NOMO-1 treated with DMSO at 0.1 percent for 48 hours (cell line): Measurements from ENCODE around the gene CLCN2.

Experiments
- DNase-seq: peaks from one replicate; lab custom pipeline; 2025; ENCODE audit not compliant: unreplicated experiment; lab: John Stamatoyannopoulos, UW

Gene CLCN2

GRCh38 chr3:184361532-184361931, at the start of gene CLCN2, which contains the start of gene POLR2H:
CLCN2 (minus strand) TSS chr3:184361605; CDS start chr3:184361479, 126 bp downstream.
POLR2H (plus strand) TSS chr3:184361710; CDS start chr3:184363493, 1,783 bp downstream.
- peak; percentile 43 for DNase-seq

DNA sequence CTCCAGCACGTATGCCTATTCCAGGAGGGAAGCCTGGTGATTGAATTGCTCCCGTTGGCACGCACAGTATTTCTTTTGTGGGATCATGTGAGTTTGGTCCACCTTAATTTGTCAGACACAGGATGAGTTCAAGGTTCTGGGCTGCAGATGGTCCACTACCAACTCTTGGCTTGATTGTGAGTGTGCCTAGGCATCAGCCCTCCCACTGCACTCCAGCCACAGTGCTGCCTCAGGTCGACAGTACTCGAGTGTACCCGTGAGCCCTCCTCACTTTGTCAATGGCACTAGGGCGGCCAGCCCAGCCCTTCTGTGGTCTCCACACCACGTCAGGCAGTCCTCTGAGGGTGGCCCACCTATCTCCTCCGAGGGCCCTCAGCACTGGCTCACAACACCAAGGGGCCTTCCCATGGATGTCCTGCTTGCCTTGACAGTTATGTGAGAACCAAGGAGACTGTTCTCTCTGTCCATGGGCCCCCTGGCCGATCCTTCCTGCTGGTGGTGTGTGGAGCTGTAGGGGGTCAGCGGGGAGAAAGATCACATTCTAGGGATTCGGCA, 48.6 kb upstream of the CLCN2 start:
- no peak for DNase-seq

- no peak for DNase-seq
Observed at GRCh38 chr3:184409331-184409926, 48.0 kb upstream of the CLCN2 start.

GRCh38 chr3:184405075-184406030, 43.9 kb upstream of the CLCN2 start:
- no peak for DNase-seq

DNA sequence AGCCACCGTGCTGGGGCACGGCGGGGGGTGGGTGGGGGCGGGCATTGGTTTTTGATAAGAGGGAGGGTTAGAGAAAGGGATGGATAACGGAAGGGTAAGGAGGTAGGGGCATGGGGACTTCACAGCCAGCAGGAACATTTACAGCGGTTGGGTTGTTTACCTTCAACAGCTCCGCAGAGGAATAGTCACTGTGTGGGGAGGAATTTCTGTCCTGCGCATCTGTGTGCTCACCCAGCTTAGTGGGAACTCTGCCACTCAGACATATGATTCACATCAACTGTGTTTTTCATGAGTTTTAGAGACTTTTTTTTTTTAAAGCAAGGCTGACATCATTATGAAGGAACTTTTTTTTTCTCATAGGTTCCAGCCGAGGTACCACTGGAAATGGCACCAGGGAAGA, 38.0 kb upstream of the CLCN2 start:
- no peak for DNase-seq

- DNase-seq: no peak
Observed at GRCh38 chr3:184395320-184395660, 33.9 kb upstream of the CLCN2 start.

DNA sequence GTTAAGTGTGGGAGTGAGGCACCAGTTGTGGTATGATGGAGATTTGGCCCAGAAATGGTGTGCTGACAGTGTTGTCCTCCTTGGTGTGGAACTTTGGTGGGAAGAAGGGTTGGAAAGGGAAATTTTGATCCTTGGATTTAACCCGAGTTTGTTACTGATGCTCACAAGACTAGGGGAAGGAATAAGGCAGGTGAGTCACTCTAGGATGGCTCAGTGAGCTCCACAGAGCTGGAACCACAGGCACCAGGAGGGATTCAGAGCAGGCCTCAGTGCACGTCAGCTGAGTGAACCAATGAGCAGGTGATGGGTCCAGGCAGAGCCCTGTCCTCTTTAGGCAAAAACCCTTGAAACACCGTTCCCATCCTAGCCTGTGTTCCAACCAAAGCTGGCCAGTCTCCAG, 29.9 kb upstream of the CLCN2 start:
- no peak for DNase-seq

- DNase-seq: no peak
Observed at GRCh38 chr3:184389935-184390528, 28.6 kb upstream of the CLCN2 start.

DNA sequence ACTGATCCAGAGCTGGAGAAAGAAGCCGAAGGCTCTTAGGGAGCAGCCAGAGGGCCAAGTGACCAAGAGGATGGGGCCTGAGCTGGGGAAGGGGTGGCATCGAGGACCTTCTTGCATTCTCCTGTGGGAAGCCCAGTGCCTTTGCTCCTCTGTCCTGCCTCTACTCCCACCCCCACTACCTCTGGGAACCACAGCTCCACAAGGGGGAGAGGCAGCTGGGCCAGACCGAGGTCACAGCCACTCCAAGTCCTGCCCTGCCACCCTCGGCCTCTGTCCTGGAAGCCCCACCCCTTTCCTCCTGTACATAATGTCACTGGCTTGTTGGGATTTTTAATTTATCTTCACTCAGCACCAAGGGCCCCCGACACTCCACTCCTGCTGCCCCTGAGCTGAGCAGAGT, 28.0 kb upstream of the CLCN2 start:
- no peak for DNase-seq

DNA sequence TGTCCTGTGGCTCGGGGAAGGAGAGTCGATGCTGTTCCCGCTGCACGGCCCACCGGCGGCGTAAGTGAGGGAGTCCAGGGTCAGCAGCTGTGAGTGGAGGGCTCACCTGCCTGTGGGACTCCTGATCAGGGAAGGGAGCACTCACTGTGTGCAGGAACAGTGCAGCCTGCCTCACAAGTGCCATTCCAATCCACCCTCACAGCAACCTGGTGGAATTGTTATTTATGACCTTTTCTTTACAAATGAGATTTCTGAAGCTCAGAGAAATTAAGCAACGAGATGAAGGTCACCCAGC, 27.5 kb upstream of the CLCN2 start:
- DNase-seq: no peak

GRCh38 chr3:184388164-184388935, 26.9 kb upstream of the CLCN2 start:
- DNase-seq: no peak

GRCh38 chr3:184387174-184387714, 25.8 kb upstream of the CLCN2 start:
- no peak for DNase-seq

DNA sequence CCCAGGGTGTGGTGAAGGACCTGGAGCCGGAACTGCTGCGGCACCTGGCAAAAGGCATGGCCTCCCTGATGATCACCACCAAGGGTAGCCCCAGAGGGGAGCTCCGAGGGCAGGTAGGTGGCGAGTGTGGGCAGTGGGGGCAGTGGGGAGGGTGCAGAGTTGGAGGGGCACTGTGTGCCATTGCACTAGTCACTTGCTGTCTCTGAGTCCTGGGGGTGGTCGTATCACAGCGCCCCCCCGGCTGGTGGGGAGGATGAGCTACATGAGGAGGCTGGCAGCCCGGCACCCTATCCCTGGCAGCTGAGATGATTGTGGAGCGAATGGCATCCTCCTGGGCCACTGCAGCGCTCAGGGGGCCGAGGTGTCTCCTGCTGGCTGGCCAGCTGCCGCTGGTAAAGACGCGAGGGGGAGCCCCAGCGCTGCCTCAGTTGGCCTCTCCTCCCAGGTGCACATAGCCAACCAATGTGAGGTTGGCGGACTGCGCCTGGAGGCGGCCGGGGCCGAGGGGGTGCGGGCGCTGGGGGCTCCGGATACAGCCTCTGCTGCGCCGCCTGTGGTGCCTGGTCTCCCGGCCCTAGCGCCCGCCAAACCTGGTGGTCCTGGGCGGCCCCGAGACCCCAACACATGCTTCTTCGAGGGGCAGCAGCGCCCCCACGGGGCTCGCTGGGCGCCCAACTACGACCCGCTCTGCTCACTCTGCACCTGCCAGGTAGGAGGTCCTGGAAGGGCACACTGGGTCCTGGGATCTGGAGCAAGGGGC, 24.8 kb upstream of the CLCN2 start:
- no peak for DNase-seq

DNA sequence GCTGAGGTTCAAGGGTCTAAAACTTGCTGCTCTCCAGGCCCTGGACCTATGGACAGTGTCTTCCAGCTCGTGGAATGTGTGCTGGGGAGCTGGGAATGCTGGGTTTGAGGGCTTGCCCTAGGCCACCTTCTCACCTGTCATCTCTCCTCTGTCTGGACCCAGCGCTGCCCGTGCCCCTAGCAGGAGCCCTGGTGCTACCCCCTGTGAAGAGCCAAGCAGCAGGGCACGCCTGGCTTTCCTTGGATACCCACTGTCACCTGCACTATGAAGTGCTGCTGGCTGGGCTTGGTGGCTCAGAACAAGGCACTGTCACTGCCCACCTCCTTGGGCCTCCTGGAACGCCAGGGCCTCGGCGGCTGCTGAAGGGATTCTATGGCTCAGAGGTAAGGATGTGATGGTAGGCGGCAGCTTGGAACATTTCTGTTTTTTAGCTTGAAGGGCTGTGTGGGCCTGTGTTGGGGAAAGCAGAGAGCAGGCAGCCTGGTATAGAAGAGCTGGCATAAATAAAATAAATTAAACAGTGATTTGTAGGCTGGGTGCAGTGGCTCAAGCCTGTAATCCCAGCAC, 23.5 kb upstream of the CLCN2 start:
- no peak for DNase-seq

GRCh38 chr3:184384342-184384741, 22.9 kb upstream of the CLCN2 start:
- no peak for DNase-seq

- no peak for DNase-seq
Observed at GRCh38 chr3:184383033-184383740, 21.8 kb upstream of the CLCN2 start.

- DNase-seq: no peak
Observed at GRCh38 chr3:184382326-184383032, 21.1 kb upstream of the CLCN2 start.
